Activated CD8-positive, alpha-beta T cell treated with anti-CD3 and anti-CD28 coated beads for 36 hours (primary cell): ENCODE measurements around the gene PARVA. TPM values are rescaled to one million over a fixed set of nuclear protein-coding genes. Genes with fewer than 3 reads are reported as not detected.

Experiments
- ATAC-seq: fragments of 200-7000 bp; cut with Tn5 transposase; one replicate; pipeline ENCODE4 v1.10.0; 2021; ENCODE audit warnings: mild to moderate bottlenecking, moderate library complexity
- CTCF ChIA-PET: fragments of 350-600 bp; sonication (Branson Sonifier 250); formaldehyde crosslinking; loops from one replicate; lab custom pipeline; 2021; ENCODE audit warnings: antibody characterized with exemption; lab: Charles Lee
- POLR2A ChIA-PET: fragments of 350-600 bp; sonication (Branson Sonifier 250); formaldehyde crosslinking; loops from one replicate; lab custom pipeline; 2021; ENCODE audit warnings: antibody characterized with exemption; lab: Charles Lee
- DNase-seq: peaks from one replicate; pipeline ENCODE4 v3.0.0-alpha.2; 2020
- H3K27ac Mint-ChIP-seq: one replicate; pipeline ENCODE4 v1.8.0; 2021; ENCODE audit warnings: mild to moderate bottlenecking, mixed read lengths
- H3K27me3 Mint-ChIP-seq: one replicate; pipeline ENCODE4 v1.8.0; 2021; ENCODE audit warnings: mixed read lengths
- H3K36me3 Mint-ChIP-seq: one replicate; pipeline ENCODE4 v1.8.0; 2021; ENCODE audit warnings: low read depth, mixed read lengths
- H3K4me1 Mint-ChIP-seq: one replicate; pipeline ENCODE4 v1.8.0; 2021; ENCODE audit warnings: low read depth, mixed read lengths
- H3K4me3 Mint-ChIP-seq: one replicate; pipeline ENCODE4 v1.8.0; 2021; ENCODE audit warnings: mild to moderate bottlenecking, moderate library complexity, mixed read lengths
- H3K9me3 Mint-ChIP-seq: one replicate; pipeline ENCODE4 v1.8.0; 2021; ENCODE audit warnings: mixed read lengths
- CTCF ChIP-seq: fragments of 200-600 bp; IDR thresholded peaks from one replicate; pipeline ENCODE4 v1.8.0; 2022; ENCODE audit warnings: antibody characterized with exemption, mild to moderate bottlenecking
- intact Hi-C: fragments of 100-400 bp; cut with micrococcal nuclease; formaldehyde crosslinking; loops from one replicate; pipeline ENCODE4 v1.10.0; 2022
- total RNA-seq, 2 experiments: library from RNA; stranded (reverse); gene quantifications; one replicate each; pipeline ENCODE4 v1.2.3, GENCODE V29; 2021

The PARVA gene
- total RNA-seq, 2 experiments from 2014 or later = not detected

- Mint-ChIP-seq H3K4me1 (no peaks in the 10 kb centered on the region), H3K9me3 (no peaks in the 10 kb centered on the region), H3K27ac (no peak overlapping the region), H3K36me3 (no peaks in the 10 kb centered on the region), H3K27me3 (no peaks in the 10 kb centered on the region), H3K4me3 (no peak overlapping the region)
- no peak for TF ChIP-seq CTCF
- ChIA-PET CTCF (no interaction called here), POLR2A (no interaction called here)
- DNase-seq = no peak
- ATAC-seq = no peak
- intact Hi-C loops = no loop called here
These were observed 129.1 kb downstream of the PARVA start for GRCh38 chr11:12506404-12506921.

- intact Hi-C loops = no loop called here
These were observed 130.0 kb downstream of the PARVA start for GRCh38 chr11:12507391-12507790.

GRCh38 chr11:12508151-12508751, 130.9 kb downstream of the PARVA start:
- TF ChIP-seq CTCF = no peak
- no peak overlapping the region for H3K4me3 Mint-ChIP-seq
- ChIA-PET CTCF (interaction anchor here (0.7 kb wide), 1 partner anchor 92 kb away, joined by 3 read pairs; no protein-coding TSS in a partner anchor), POLR2A (no interaction called here)
- no peaks in the 10 kb centered on the region for H3K4me1 Mint-ChIP-seq
- no peaks in the 10 kb centered on the region for H3K27me3 Mint-ChIP-seq
- intact Hi-C loops = no loop called here
- DNase-seq = no peak
- no peak for ATAC-seq
- H3K36me3 Mint-ChIP-seq = no peaks in the 10 kb centered on the region
- H3K27ac Mint-ChIP-seq = no peak overlapping the region
- H3K9me3 Mint-ChIP-seq = no peaks in the 10 kb centered on the region

More at GRCh38 chr11:12507391-12507790, 130.0 kb downstream of the PARVA start:
- CTCF ChIA-PET = interaction anchor here (0.7 kb wide), 1 partner anchor 92 kb away, joined by 3 read pairs; no protein-coding TSS in a partner anchor
- no peaks in the 10 kb centered on the region for H3K9me3 Mint-ChIP-seq
- H3K27ac Mint-ChIP-seq = no peak overlapping the region
- H3K4me1 Mint-ChIP-seq = no peaks in the 10 kb centered on the region
- DNase-seq (no peak), ATAC-seq (no peak)
- no peaks in the 10 kb centered on the region for H3K27me3 Mint-ChIP-seq
- no peak overlapping the region for H3K4me3 Mint-ChIP-seq
- POLR2A ChIA-PET = no interaction called here
- no peak for TF ChIP-seq CTCF
- H3K36me3 Mint-ChIP-seq = no peaks in the 10 kb centered on the region

DNA sequence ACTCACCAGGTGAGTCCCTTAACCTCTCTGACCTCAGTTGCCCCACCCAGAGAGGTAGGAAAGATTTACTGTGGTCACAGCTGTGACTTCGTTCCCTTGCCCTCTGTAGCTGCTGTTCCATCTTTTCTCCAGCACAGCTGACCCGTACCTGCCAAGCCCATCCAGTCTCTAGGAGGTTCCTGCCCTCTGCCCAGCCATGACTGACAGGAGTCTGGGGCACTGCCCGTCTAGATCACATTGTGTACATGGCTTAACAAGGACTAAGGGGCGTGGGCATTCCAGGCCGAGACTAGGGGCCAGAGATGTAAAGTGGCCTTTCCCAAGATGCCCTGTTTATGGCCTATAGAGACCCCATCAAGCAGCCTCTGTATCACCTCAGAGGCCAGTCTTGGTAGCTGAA, 132.0 kb downstream of the PARVA start:
- Mint-ChIP-seq H3K27me3 (no peaks in the 10 kb centered on the region), H3K27ac (no peak overlapping the region), H3K9me3 (no peaks in the 10 kb centered on the region), H3K4me3 (no peak overlapping the region), H3K36me3 (no peaks in the 10 kb centered on the region), H3K4me1 (no peaks in the 10 kb centered on the region)
- ChIA-PET POLR2A (no interaction called here), CTCF (no interaction called here)
- ATAC-seq (no peak), DNase-seq (no peak)
- no peak for TF ChIP-seq CTCF
- intact Hi-C loops = no loop called here

GRCh38 chr11:12512132-12512531, 134.8 kb downstream of the PARVA start:
- no peak overlapping the region for H3K27ac Mint-ChIP-seq
- H3K4me1 Mint-ChIP-seq = no peaks in the 10 kb centered on the region
- ChIA-PET POLR2A (no interaction called here), CTCF (no interaction called here)
- ATAC-seq (no peak), DNase-seq (no peak)
- H3K4me3 Mint-ChIP-seq = no peak overlapping the region
- H3K27me3 Mint-ChIP-seq = no peaks in the 10 kb centered on the region
- no peaks in the 10 kb centered on the region for H3K36me3 Mint-ChIP-seq
- intact Hi-C loops = no loop called here
- no peak for TF ChIP-seq CTCF
- no peaks in the 10 kb centered on the region for H3K9me3 Mint-ChIP-seq
